ENCODE results near the gene IREB2.

IREB2 gene

DNA sequence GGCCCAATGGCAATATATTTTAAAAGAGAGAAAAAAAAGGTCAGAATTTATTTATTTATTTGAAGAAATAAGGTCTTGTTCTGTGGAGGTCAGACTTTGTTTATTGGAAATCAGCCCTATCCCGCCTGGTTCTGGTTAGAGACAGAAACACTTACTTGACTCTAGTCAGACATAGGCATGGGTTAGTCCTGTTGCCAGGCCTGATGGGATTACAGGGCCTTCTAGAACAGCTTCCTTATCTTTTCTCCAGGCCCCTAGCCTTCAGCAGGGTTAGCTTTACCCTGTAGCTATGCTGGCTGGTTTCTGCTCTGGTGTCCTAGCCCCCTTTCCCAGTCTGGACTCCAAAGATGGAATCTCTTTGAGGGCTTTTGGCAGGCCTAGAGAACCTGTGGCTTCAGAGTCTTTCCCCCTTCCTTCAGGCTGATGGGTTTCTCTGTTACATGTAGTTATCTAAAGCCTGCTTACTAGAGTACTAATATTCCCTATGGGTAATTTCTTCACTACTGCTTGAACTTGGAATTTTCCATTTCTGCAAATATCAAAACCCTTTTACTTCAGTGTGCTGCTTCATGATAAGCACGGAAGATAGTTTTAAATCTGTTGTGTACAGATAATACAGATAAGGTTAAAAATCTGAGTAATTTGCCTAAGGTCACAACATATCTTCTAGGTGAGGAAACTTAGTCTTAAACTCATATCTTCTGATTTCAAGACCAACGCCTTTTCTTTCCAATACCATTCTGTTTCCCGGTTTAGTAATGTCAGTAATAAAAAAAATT, 10.6 kb downstream of the IREB2 start:
- peak overlapping the region; percentile 9 for H3K27ac ChIP-seq
- TF ChIP-seq, protein P1, sequence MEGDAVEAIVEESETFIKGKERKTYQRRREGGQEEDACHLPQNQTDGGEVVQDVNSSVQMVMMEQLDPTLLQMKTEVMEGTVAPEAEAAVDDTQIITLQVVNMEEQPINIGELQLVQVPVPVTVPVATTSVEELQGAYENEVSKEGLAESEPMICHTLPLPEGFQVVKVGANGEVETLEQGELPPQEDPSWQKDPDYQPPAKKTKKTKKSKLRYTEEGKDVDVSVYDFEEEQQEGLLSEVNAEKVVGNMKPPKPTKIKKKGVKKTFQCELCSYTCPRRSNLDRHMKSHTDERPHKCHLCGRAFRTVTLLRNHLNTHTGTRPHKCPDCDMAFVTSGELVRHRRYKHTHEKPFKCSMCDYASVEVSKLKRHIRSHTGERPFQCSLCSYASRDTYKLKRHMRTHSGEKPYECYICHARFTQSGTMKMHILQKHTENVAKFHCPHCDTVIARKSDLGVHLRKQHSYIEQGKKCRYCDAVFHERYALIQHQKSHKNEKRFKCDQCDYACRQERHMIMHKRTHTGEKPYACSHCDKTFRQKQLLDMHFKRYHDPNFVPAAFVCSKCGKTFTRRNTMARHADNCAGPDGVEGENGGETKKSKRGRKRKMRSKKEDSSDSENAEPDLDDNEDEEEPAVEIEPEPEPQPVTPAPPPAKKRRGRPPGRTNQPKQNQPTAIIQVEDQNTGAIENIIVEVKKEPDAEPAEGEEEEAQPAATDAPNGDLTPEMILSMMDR (IDR thresholded peaks at IDR 0.05), result no peak
- TF ChIP-seq ZFX (IDR thresholded peaks at IDR 0.05; ENCODE audit: borderline replicate concordance), result no peak

GRCh38 chr15:78449220-78449999, 11.4 kb downstream of the IREB2 start:
- H3K27ac ChIP-seq, result peak overlapping the region; percentile 9
- TF ChIP-seq, protein P1 (IDR thresholded peaks at IDR 0.05), result no peak
- TF ChIP-seq ZFX (IDR thresholded peaks at IDR 0.05; ENCODE audit: borderline replicate concordance), result no peak

DNA sequence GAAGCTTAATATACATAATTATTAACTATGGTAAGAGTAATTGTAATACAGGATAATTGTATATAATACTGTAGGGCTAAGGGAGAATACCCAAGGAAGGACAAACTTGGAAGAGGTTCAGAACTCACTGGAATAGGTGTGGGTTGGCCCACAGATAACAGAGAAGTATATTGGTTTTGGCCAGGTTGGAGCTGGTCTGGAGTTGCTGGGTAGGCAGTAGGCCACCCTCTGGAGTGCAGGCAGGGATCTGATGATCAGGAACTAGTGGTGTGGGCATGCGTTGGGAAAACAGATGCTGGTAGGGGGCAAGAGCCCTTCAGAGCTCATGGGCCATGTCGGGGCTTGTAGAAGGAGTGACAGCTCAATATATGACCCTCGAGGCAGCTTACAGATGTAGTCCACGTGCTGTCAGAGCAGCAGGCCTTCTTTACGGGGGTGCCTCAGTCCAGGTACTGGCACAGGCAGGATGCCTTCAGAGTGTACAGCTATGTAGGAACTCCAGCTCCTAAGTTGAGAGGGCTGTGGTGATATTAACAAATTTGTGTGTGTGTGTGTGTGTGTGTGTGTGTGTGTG, 12.4 kb downstream of the IREB2 start:
- TF ChIP-seq ZFX (IDR thresholded peaks at IDR 0.05; ENCODE audit: borderline replicate concordance), result no peak
- TF ChIP-seq, protein P1 (IDR thresholded peaks at IDR 0.05), result no peak
- no peak overlapping the region for H3K27ac ChIP-seq

DNA sequence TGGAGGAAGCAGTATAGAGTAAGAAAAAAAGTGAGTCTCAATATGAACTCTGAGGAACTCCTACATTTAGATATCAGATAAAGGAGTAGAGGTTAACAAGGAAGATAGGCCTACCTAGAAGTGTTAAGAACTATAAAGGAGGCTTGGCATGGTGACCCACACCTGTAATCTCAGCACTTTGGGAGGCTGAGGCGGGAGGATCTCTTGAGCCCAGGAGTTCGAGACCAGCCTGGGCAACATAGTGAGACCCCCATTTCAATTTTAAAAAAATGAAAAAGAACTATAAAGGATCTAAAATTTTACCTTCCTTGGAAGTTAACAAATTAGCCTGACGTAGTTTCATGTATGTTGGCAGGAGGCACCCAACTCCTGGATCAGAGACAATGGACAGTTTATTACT, 14.5 kb downstream of the IREB2 start:
- no peak overlapping the region for H3K27ac ChIP-seq
- TF ChIP-seq ZFX (IDR thresholded peaks at IDR 0.05; ENCODE audit: borderline replicate concordance), result no peak
- TF ChIP-seq, protein P1 (IDR thresholded peaks at IDR 0.05), result no peak

GRCh38 chr15:78453447-78453846, 15.4 kb downstream of the IREB2 start:
- TF ChIP-seq, protein P1 (IDR thresholded peaks at IDR 0.05), result no peak
- TF ChIP-seq ZFX (IDR thresholded peaks at IDR 0.05; ENCODE audit: borderline replicate concordance), result no peak
- H3K27ac ChIP-seq, result no peak overlapping the region

GRCh38 chr15:78454992-78455391, 17.0 kb downstream of the IREB2 start:
- TF ChIP-seq, protein P1 (IDR thresholded peaks at IDR 0.05), result no peak
- TF ChIP-seq ZFX (IDR thresholded peaks at IDR 0.05; ENCODE audit: borderline replicate concordance), result no peak
- H3K27ac ChIP-seq, result peak overlapping the region; percentile 57

Data from 22Rv1 (cell line).